K562 (cell line): ENCODE results near the gene MAP3K14.

Experiments used
- ARID2 ChIP-seq: fragments of 450-650 bp; IDR thresholded peaks from 2 replicates; pipeline ENCODE4 v1.6.1; 2017; ENCODE audit warnings: antibody characterized with exemption, mild to moderate bottlenecking
- ATF7 ChIP-seq: fragments of 450-650 bp; IDR thresholded peaks from 2 replicates; pipeline ENCODE4 v1.7.1; 2014; ENCODE audit warnings: mild to moderate bottlenecking, moderate library complexity
- BHLHE40 ChIP-seq: IDR thresholded peaks from 2 replicates; pipeline ENCODE4 v1.6.1; 2011; ENCODE audit warnings: low read length, improper control_type of control experiment
- EP300 ChIP-seq: IDR thresholded peaks from 2 replicates; pipeline ENCODE4 v1.6.1; 2012; ENCODE audit warnings: low read length, improper control_type of control experiment
- NCOR1 ChIP-seq: fragments of 450-650 bp; IDR thresholded peaks from 2 replicates; pipeline ENCODE4 v1.6.1; 2016; ENCODE audit warnings: mild to moderate bottlenecking, moderate library complexity
- NRF1 ChIP-seq, 2 experiments: fragments of 450-650 bp; IDR thresholded peaks in 1 of 2; conservative IDR thresholded peaks in 1 of 2; 2 replicates each; pipeline ENCODE4 v1.6.1; 2014; ENCODE audit warnings: mild to moderate bottlenecking in 2 of 2
- PCBP2 ChIP-seq: fragments of 200-400 bp; formaldehyde crosslinking; IDR thresholded peaks from 2 replicates; pipeline ENCODE4 v1.6.1; 2018; ENCODE audit warnings: low read length, low read depth, mild to moderate bottlenecking, moderate library complexity; ENCODE audit not compliant: poor library complexity, severe bottlenecking
- SMARCC2 ChIP-seq: fragments of 450-650 bp; IDR thresholded peaks from 2 replicates; pipeline ENCODE4 v1.6.1; 2017; ENCODE audit warnings: antibody characterized with exemption, moderate library complexity, mild to moderate bottlenecking, low read depth
- XRCC4 ChIP-seq: IDR thresholded peaks from one replicate; pipeline ENCODE4 v1.6.1; 2011; ENCODE audit not compliant: insufficient read depth, insufficient read length; ENCODE audit errors: extremely low read depth
- TF ChIP-seq, protein P1 (sequence below): sonication (generic); formaldehyde crosslinking; IDR thresholded peaks from 2 replicates; pipeline ENCODE4 v1.8.1; 2022; ENCODE audit warnings: missing genetic modification reagents
- TF ChIP-seq, protein P2 (sequence below), 3 experiments: IDR thresholded peaks in 2 of 3; conservative IDR thresholded peaks in 1 of 3; 2 replicates each; pipeline ENCODE4 v1.5.1; 2011 to 2012; ENCODE audit warnings: low read length in 3 of 3, mild to moderate bottlenecking in 3 of 3, control low read depth in 2 of 3, improper control_type of control experiment in 1 of 3, inconsistent platforms in 1 of 3, low read depth in 1 of 3, mixed read lengths in 1 of 3, moderate library complexity in 1 of 3; ENCODE audit not compliant: insufficient read depth in 2 of 3
- TF ChIP-seq, protein P3 (sequence below): fragments of 250-450 bp; sonication (Bioruptor Pico); IDR thresholded peaks from 2 replicates; pipeline ENCODE4 v1.8.0; 2021; ENCODE audit warnings: moderate library complexity, mild to moderate bottlenecking, inconsistent platforms

DNA sequence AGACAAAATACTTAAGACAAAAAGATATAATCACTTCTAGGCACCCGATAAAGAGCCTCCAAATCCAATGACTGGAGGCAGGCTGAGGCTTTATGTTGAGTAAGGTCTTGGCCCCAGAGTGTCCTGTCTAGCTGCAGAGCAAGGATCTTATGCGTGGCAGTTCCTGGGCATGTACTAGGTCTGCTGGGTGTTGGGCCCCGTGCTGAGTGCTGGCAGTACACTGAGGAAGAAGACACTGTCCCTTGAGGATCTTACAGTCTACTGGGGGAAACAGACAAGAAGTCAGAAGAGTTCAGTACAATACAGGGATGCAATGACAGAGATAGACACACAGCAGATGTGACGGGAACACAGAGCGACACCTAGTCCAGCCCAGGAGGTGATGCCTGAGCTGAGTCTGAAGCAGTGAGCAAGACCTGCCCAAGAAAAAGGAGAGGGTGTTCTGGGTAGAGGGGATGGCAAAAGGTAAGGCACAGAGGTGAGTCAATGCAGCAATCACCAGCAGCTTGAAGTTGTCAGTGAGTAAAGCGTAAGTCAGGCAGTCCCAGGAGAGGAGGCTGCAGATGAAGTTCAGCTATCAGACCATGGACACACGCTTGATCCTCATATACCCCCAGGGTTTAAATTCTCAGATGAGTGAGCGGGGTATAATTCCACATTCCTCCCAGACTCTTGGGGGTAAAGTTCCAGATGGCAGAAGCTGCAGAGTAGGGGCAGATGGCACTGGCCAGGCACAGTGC, 18.1 kb downstream of the MAP3K14 start:
- TF ChIP-seq BHLHE40 (no peak), ARID2 (no peak), NRF1 (conservative IDR thresholded peaks at IDR 0.05 in 1 of 2, IDR thresholded peaks at IDR 0.05 in 1 of 2) (no peak), SMARCC2 (no peak), XRCC4 (no peak), ATF7 (no peak), PCBP2 (no peak), EP300 (no peak), NCOR1 (no peak)
- TF ChIP-seq, protein P1, sequence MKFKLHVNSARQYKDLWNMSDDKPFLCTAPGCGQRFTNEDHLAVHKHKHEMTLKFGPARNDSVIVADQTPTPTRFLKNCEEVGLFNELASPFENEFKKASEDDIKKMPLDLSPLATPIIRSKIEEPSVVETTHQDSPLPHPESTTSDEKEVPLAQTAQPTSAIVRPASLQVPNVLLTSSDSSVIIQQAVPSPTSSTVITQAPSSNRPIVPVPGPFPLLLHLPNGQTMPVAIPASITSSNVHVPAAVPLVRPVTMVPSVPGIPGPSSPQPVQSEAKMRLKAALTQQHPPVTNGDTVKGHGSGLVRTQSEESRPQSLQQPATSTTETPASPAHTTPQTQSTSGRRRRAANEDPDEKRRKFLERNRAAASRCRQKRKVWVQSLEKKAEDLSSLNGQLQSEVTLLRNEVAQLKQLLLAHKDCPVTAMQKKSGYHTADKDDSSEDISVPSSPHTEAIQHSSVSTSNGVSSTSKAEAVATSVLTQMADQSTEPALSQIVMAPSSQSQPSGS (CRISPR knock-in tag), result no peak
- TF ChIP-seq, protein P2, sequence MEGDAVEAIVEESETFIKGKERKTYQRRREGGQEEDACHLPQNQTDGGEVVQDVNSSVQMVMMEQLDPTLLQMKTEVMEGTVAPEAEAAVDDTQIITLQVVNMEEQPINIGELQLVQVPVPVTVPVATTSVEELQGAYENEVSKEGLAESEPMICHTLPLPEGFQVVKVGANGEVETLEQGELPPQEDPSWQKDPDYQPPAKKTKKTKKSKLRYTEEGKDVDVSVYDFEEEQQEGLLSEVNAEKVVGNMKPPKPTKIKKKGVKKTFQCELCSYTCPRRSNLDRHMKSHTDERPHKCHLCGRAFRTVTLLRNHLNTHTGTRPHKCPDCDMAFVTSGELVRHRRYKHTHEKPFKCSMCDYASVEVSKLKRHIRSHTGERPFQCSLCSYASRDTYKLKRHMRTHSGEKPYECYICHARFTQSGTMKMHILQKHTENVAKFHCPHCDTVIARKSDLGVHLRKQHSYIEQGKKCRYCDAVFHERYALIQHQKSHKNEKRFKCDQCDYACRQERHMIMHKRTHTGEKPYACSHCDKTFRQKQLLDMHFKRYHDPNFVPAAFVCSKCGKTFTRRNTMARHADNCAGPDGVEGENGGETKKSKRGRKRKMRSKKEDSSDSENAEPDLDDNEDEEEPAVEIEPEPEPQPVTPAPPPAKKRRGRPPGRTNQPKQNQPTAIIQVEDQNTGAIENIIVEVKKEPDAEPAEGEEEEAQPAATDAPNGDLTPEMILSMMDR (IDR thresholded peaks at IDR 0.05 in 2 of 3, conservative IDR thresholded peaks at IDR 0.05 in 1 of 3; ENCODE audit: insufficient read depth in 2 of 3, low read depth in 1 of 3, low read length in 3 of 3), result no peak
- TF ChIP-seq, protein P3, sequence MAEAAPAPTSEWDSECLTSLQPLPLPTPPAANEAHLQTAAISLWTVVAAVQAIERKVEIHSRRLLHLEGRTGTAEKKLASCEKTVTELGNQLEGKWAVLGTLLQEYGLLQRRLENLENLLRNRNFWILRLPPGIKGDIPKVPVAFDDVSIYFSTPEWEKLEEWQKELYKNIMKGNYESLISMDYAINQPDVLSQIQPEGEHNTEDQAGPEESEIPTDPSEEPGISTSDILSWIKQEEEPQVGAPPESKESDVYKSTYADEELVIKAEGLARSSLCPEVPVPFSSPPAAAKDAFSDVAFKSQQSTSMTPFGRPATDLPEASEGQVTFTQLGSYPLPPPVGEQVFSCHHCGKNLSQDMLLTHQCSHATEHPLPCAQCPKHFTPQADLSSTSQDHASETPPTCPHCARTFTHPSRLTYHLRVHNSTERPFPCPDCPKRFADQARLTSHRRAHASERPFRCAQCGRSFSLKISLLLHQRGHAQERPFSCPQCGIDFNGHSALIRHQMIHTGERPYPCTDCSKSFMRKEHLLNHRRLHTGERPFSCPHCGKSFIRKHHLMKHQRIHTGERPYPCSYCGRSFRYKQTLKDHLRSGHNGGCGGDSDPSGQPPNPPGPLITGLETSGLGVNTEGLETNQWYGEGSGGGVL (CRISPR knock-in tag), result no peak
